ENCODE results near the gene EOMES.

Gene EOMES

DNA sequence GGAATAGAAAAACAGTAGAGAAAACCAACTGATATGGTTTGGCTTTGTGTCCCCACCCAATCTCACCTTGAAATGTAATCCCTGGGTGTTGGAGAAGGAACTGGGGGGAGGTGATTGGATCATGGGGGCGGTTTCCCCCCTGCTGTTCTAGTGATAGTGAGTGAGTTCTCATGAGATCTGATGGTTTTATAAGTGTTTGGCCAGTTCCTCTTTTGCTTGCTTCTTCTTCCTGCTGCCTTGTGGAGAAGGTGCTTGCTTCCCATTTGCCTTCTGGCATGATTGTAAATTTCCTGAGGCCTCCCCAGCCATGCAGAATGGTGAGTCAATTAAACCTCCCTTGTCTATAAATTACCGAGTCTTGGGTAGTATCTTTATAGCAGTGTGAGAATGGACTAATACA lies 48.4 kb downstream of the EOMES start:
- no peak overlapping the region for H3K4me3 ChIP-seq (ENCODE audit: low read depth, low read length)
- DNase-seq (ENCODE audit: low read depth) = no peak
- no peak for TF ChIP-seq CTCF (conservative IDR thresholded peaks at IDR 0.05; ENCODE audit: low read depth, low read length)

DNA sequence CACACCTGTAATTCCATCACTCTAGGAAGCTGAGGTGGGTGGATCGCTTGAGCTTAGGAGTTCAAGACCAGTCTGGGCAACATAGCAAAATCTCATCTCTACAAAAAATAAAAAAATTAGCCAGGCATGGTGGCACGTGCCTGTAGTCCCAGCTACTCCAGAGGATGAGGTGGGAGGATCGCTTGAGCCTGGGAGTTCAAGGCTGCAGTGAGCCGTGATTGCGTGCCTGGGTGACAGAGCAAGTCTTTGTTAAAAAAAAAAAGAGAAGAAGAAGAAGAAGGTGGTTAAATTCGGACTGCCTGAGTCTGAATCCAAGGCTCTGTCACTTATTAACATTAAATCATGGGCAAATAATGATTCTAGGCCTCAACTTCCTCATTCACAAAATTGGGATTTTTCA lies 51.0 kb downstream of the EOMES start:
- no peak overlapping the region for H3K4me3 ChIP-seq (ENCODE audit: low read depth, low read length)
- DNase-seq (ENCODE audit: low read depth) = no peak
- no peak for TF ChIP-seq CTCF (conservative IDR thresholded peaks at IDR 0.05; ENCODE audit: low read depth, low read length)

DNA sequence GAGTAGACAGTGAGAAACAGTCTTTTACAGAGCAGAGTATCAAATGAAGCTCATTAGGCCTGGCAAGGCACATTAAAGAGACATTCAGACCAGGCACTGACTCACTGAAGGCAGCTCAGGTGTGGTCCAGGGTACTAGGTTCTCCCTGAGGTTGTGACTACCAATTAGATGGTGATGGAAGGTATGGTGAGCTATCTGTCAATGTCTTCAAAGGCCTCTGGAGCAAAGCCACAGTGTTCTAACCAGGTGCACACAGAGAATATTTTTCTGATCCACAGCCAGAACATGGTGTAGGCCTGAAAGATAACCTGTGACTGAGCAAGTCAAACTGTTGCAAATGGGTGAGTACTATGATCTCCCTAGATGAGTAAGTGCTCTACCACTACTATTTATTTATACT lies 51.5 kb downstream of the EOMES start:
- DNase-seq (ENCODE audit: low read depth) = no peak
- no peak overlapping the region for H3K4me3 ChIP-seq (ENCODE audit: low read depth, low read length)
- no peak for TF ChIP-seq CTCF (conservative IDR thresholded peaks at IDR 0.05; ENCODE audit: low read depth, low read length)

DNA sequence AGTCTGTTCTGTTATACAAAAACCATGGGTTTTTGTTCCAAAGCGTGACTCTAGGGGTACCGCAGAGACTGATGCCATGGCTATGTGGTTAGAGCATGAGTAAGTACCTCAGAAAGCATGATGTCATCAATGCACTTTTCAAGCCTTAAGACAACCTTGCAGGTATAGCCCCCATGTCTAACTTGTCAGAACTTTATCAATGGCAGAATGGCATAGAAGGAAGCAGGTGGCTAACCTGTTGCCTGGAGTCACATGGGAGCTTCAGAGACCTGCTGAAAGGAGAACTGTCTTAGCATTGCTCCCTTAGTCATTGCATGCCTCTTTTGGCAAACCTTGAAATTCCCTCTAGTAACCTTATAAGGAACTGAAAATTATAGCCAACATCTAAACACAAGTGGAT lies 52.5 kb downstream of the EOMES start:
- no peak for TF ChIP-seq CTCF (conservative IDR thresholded peaks at IDR 0.05; ENCODE audit: low read depth, low read length)
- DNase-seq (ENCODE audit: low read depth) = no peak
- no peak overlapping the region for H3K4me3 ChIP-seq (ENCODE audit: low read depth, low read length)

GRCh38 chr3:27667751-27668150 lies 54.4 kb downstream of the EOMES start:
- no peak for TF ChIP-seq CTCF (conservative IDR thresholded peaks at IDR 0.05; ENCODE audit: low read depth, low read length)

GRCh38 chr3:27666708-27667107 lies 55.4 kb downstream of the EOMES start:
- no peak overlapping the region for H3K4me3 ChIP-seq (ENCODE audit: low read depth, low read length)
- TF ChIP-seq CTCF (conservative IDR thresholded peaks at IDR 0.05; ENCODE audit: low read depth, low read length) = peak; percentile 46
- peak; percentile 96 for DNase-seq (ENCODE audit: low read depth)

More at GRCh38 chr3:27667751-27668150, 54.4 kb downstream of the EOMES start:
- H3K4me3 ChIP-seq (ENCODE audit: low read depth, low read length) = no peak overlapping the region
- DNase-seq (ENCODE audit: low read depth) = no peak

DNA sequence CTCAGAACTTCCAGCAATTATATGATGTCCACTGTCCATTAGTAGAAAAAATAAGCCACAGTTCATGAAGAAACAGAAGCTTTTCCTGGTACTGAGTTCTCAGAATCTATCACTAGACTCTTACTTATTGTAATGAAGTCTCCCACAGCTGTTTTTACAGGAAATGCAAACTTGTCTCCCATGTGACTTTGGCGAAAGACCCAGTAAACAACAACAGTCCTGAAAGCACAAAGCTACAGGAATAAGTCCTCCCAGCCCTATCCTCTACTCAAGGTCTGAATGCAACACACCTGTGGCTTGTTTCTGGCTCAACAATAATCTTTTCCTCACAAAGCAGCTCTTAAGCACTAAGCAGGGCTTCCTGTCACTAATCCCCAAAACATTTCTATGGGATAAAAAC lies 55.9 kb downstream of the EOMES start:
- H3K4me3 ChIP-seq (ENCODE audit: low read depth, low read length) = no peak overlapping the region
- TF ChIP-seq CTCF (conservative IDR thresholded peaks at IDR 0.05; ENCODE audit: low read depth, low read length) = no peak
- no peak for DNase-seq (ENCODE audit: low read depth)
